WTC11 (cell line): ENCODE results near the gene LIPN. TPM values are rescaled to one million over a fixed set of nuclear protein-coding genes. Genes with fewer than 3 reads are reported as not detected.

Source experiments
- ATAC-seq: fragments of 200-7000 bp; cut with Tn5 transposase; 2 replicates; pipeline ENCODE4 v1.10.0; 2021; ENCODE audit warnings: mild to moderate bottlenecking, moderate library complexity
- CTCF ChIA-PET: fragments of 300-600 bp; sonication (Branson Sonifier 250); formaldehyde crosslinking; loops from one replicate; lab custom pipeline; 2021; ENCODE audit warnings: antibody characterized with exemption; lab: Charles Lee
- POLR2A ChIA-PET: fragments of 350-600 bp; sonication (Branson Sonifier 250); formaldehyde crosslinking; loops from one replicate; lab custom pipeline; 2021; ENCODE audit warnings: antibody characterized with exemption; lab: Charles Lee
- DNase-seq: peaks from one replicate; pipeline ENCODE4 v3.0.0; 2021; ENCODE audit warnings: low spot score
- H3K27ac Mint-ChIP-seq: 2 replicates; pipeline ENCODE4 v1.8.0; 2021; ENCODE audit warnings: mixed read lengths
- H3K27me3 Mint-ChIP-seq: 2 replicates; pipeline ENCODE4 v1.8.0; 2021; ENCODE audit warnings: low read depth, mild to moderate bottlenecking, moderate library complexity, mixed read lengths
- H3K36me3 Mint-ChIP-seq: 2 replicates; pipeline ENCODE4 v1.8.0; 2021; ENCODE audit warnings: mixed read lengths
- H3K4me1 Mint-ChIP-seq: 2 replicates; pipeline ENCODE4 v1.8.0; 2022; ENCODE audit warnings: mixed read lengths
- H3K4me3 Mint-ChIP-seq: 2 replicates; pipeline ENCODE4 v1.8.0; 2021; ENCODE audit warnings: mild to moderate bottlenecking, moderate library complexity, mixed read lengths
- H3K9me3 Mint-ChIP-seq: 2 replicates; pipeline ENCODE4 v1.8.0; 2021; ENCODE audit warnings: mixed read lengths
- ATF1 ChIP-seq: sonication (generic); formaldehyde crosslinking; IDR thresholded peaks from 2 replicates; pipeline ENCODE4 v1.8.1; 2023; ENCODE audit warnings: mild to moderate bottlenecking, moderate library complexity, missing genetic modification reagents
- CREB1 ChIP-seq: sonication (generic); formaldehyde crosslinking; IDR thresholded peaks from 2 replicates; pipeline ENCODE4 v1.8.0; 2023; ENCODE audit warnings: mild to moderate bottlenecking, missing genetic modification reagents
- ELF4 ChIP-seq: sonication (generic); formaldehyde crosslinking; IDR thresholded peaks from 2 replicates; pipeline ENCODE4 v1.8.1; 2022; ENCODE audit warnings: low read depth, mild to moderate bottlenecking, moderate library complexity, missing genetic modification reagents
- FOXJ3 ChIP-seq: sonication (generic); formaldehyde crosslinking; IDR thresholded peaks from 2 replicates; pipeline ENCODE4 v1.9.0; 2021; ENCODE audit warnings: missing genetic modification reagents, mild to moderate bottlenecking, borderline replicate concordance
- FOXP1 ChIP-seq: sonication (generic); formaldehyde crosslinking; IDR thresholded peaks from 2 replicates; pipeline ENCODE4 v1.8.0; 2022; ENCODE audit warnings: missing genetic modification reagents, mild to moderate bottlenecking, moderate library complexity, borderline replicate concordance
- HMGA2 ChIP-seq: fragments of 250-450 bp; sonication (Bioruptor Pico); IDR thresholded peaks from 2 replicates; pipeline ENCODE4 v1.4.0; 2021; ENCODE audit warnings: mild to moderate bottlenecking, moderate library complexity
- NFE2L1 ChIP-seq: sonication (generic); formaldehyde crosslinking; IDR thresholded peaks from 2 replicates; pipeline ENCODE4 v1.8.1; 2023; ENCODE audit warnings: missing genetic modification reagents
- NR1H2 ChIP-seq: sonication (generic); formaldehyde crosslinking; IDR thresholded peaks from 2 replicates; pipeline ENCODE4 v1.9.0; 2021; ENCODE audit warnings: mild to moderate bottlenecking, moderate library complexity, missing genetic modification reagents
- SMAD4 ChIP-seq: sonication (generic); formaldehyde crosslinking; IDR thresholded peaks from 2 replicates; pipeline ENCODE4 v1.8.0; 2022; ENCODE audit warnings: mild to moderate bottlenecking, missing genetic modification reagents
- SP1 ChIP-seq: sonication (generic); formaldehyde crosslinking; conservative IDR thresholded peaks from 2 replicates; pipeline ENCODE4 v1.8.1; 2022; ENCODE audit warnings: missing genetic modification reagents
- ZMAT4 ChIP-seq: fragments of 250-450 bp; sonication (Bioruptor Pico); IDR thresholded peaks from 2 replicates; pipeline ENCODE4 v1.9.0; 2021; ENCODE audit warnings: mild to moderate bottlenecking
- ZNF121 ChIP-seq: sonication (generic); formaldehyde crosslinking; IDR thresholded peaks from 2 replicates; pipeline ENCODE4 v1.8.0; 2023; ENCODE audit warnings: missing genetic modification reagents
- ZNF416 ChIP-seq: fragments of 250-450 bp; sonication (Bioruptor Pico); IDR thresholded peaks from 2 replicates; pipeline ENCODE4 v1.9.0; 2021; ENCODE audit warnings: mild to moderate bottlenecking, inconsistent platforms
- total RNA-seq: library from RNA; stranded (reverse); gene quantifications from 3 replicates; pipeline ENCODE4 v1.2.3, GENCODE V29; 2021
- TF ChIP-seq, protein P1 (sequence below): sonication (generic); formaldehyde crosslinking; IDR thresholded peaks from 2 replicates; pipeline ENCODE4 v1.8.0; 2023; ENCODE audit warnings: mild to moderate bottlenecking, missing genetic modification reagents
- TF ChIP-seq, protein P2 (sequence below): fragments of 250-450 bp; sonication (Bioruptor Pico); conservative IDR thresholded peaks from 2 replicates; pipeline ENCODE4 v1.9.0; 2021; ENCODE audit warnings: mild to moderate bottlenecking
- TF ChIP-seq, protein P3 (sequence below): sonication (generic); formaldehyde crosslinking; IDR thresholded peaks from 2 replicates; pipeline ENCODE4 v1.8.1; 2023; ENCODE audit warnings: mild to moderate bottlenecking, missing genetic modification reagents
- TF ChIP-seq, protein P4 (sequence below): sonication (generic); formaldehyde crosslinking; IDR thresholded peaks from 2 replicates; pipeline ENCODE4 v1.8.1; 2023; ENCODE audit warnings: mild to moderate bottlenecking, missing genetic modification reagents, moderate library complexity
- TF ChIP-seq, protein P5 (sequence below): sonication (generic); formaldehyde crosslinking; IDR thresholded peaks from 2 replicates; pipeline ENCODE4 v1.8.0; 2023; ENCODE audit warnings: missing genetic modification reagents, mild to moderate bottlenecking, borderline replicate concordance
- TF ChIP-seq, protein P6 (sequence below): sonication (generic); formaldehyde crosslinking; IDR thresholded peaks from 2 replicates; pipeline ENCODE4 v1.8.0; 2022; ENCODE audit warnings: mild to moderate bottlenecking, missing genetic modification reagents

LIPN gene
- total RNA-seq, 1 experiment from 2014 or later, result not detected

GRCh38 chr10:88793712-88794299 lies 34.0 kb downstream of the LIPN start:
- ATAC-seq, result no peak
- POLR2A ChIA-PET, result no interaction called here
- Mint-ChIP-seq H3K4me3 (no peak overlapping the region), H3K27me3 (peaks cover 5% of the 10 kb centered on the region; the same call in 1 of the 2 replicates), H3K27ac (no peak overlapping the region), H3K9me3 (0 out of 2 replicates have a peak, but pooled peaks cover 4% of the 10 kb centered on the region), H3K4me1 (peaks cover 6% of the 10 kb centered on the region; the same call in 1 of the 2 replicates)
- TF ChIP-seq ELF4 (CRISPR knock-in tag) (no peak), ATF1 (CRISPR knock-in tag) (no peak), HMGA2 (no peak), FOXJ3 (CRISPR knock-in tag) (no peak), NFE2L1 (CRISPR knock-in tag) (no peak), FOXP1 (CRISPR knock-in tag) (no peak), SMAD4 (CRISPR knock-in tag) (no peak), CREB1 (CRISPR knock-in tag) (no peak), ZNF416 (no peak), ZMAT4 (CRISPR knock-in tag) (no peak), NR1H2 (no peak), SP1 (no peak), ZNF121 (CRISPR knock-in tag) (no peak)
- TF ChIP-seq, protein P1, sequence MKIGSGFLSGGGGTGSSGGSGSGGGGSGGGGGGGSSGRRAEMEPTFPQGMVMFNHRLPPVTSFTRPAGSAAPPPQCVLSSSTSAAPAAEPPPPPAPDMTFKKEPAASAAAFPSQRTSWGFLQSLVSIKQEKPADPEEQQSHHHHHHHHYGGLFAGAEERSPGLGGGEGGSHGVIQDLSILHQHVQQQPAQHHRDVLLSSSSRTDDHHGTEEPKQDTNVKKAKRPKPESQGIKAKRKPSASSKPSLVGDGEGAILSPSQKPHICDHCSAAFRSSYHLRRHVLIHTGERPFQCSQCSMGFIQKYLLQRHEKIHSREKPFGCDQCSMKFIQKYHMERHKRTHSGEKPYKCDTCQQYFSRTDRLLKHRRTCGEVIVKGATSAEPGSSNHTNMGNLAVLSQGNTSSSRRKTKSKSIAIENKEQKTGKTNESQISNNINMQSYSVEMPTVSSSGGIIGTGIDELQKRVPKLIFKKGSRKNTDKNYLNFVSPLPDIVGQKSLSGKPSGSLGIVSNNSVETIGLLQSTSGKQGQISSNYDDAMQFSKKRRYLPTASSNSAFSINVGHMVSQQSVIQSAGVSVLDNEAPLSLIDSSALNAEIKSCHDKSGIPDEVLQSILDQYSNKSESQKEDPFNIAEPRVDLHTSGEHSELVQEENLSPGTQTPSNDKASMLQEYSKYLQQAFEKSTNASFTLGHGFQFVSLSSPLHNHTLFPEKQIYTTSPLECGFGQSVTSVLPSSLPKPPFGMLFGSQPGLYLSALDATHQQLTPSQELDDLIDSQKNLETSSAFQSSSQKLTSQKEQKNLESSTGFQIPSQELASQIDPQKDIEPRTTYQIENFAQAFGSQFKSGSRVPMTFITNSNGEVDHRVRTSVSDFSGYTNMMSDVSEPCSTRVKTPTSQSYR (CRISPR knock-in tag), result no peak
- TF ChIP-seq, protein P2, sequence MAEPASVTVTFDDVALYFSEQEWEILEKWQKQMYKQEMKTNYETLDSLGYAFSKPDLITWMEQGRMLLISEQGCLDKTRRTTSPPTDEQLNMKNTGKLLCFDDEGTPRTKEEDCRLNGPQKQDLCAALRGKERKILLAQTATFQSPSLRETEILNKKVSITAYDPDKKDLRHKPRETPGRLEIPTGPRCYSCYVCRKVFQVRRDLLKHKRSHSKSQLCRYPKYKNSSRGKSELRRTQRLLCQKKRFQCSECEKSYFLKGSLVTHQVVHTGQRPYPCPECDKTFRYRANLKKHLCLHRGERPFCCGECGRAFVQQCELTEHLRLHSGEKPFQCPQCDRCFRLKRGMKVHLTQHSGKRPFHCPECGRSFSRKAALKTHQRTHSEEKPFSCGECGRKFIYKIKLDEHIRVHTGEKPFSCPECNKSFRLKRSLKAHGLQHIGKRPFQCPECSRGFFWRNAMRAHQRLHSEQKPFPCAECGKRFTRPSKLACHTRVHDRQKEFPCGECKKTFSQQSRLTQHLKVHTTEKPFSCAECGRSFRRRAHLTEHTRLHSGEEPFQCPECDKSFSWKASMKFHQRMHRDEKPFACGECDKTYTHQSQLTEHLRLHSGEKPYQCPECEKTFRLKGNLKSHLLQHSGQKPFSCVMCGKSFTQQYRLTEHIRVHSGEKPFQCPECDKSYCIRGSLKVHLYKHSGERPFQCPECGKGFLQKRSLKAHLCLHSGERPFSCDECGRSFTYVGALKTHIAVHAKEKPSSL, result no peak
- TF ChIP-seq, protein P3, sequence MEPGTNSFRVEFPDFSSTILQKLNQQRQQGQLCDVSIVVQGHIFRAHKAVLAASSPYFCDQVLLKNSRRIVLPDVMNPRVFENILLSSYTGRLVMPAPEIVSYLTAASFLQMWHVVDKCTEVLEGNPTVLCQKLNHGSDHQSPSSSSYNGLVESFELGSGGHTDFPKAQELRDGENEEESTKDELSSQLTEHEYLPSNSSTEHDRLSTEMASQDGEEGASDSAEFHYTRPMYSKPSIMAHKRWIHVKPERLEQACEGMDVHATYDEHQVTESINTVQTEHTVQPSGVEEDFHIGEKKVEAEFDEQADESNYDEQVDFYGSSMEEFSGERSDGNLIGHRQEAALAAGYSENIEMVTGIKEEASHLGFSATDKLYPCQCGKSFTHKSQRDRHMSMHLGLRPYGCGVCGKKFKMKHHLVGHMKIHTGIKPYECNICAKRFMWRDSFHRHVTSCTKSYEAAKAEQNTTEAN (CRISPR knock-in tag), result no peak
- TF ChIP-seq, protein P4, sequence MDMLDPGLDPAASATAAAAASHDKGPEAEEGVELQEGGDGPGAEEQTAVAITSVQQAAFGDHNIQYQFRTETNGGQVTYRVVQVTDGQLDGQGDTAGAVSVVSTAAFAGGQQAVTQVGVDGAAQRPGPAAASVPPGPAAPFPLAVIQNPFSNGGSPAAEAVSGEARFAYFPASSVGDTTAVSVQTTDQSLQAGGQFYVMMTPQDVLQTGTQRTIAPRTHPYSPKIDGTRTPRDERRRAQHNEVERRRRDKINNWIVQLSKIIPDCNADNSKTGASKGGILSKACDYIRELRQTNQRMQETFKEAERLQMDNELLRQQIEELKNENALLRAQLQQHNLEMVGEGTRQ, result no peak
- TF ChIP-seq, protein P5, sequence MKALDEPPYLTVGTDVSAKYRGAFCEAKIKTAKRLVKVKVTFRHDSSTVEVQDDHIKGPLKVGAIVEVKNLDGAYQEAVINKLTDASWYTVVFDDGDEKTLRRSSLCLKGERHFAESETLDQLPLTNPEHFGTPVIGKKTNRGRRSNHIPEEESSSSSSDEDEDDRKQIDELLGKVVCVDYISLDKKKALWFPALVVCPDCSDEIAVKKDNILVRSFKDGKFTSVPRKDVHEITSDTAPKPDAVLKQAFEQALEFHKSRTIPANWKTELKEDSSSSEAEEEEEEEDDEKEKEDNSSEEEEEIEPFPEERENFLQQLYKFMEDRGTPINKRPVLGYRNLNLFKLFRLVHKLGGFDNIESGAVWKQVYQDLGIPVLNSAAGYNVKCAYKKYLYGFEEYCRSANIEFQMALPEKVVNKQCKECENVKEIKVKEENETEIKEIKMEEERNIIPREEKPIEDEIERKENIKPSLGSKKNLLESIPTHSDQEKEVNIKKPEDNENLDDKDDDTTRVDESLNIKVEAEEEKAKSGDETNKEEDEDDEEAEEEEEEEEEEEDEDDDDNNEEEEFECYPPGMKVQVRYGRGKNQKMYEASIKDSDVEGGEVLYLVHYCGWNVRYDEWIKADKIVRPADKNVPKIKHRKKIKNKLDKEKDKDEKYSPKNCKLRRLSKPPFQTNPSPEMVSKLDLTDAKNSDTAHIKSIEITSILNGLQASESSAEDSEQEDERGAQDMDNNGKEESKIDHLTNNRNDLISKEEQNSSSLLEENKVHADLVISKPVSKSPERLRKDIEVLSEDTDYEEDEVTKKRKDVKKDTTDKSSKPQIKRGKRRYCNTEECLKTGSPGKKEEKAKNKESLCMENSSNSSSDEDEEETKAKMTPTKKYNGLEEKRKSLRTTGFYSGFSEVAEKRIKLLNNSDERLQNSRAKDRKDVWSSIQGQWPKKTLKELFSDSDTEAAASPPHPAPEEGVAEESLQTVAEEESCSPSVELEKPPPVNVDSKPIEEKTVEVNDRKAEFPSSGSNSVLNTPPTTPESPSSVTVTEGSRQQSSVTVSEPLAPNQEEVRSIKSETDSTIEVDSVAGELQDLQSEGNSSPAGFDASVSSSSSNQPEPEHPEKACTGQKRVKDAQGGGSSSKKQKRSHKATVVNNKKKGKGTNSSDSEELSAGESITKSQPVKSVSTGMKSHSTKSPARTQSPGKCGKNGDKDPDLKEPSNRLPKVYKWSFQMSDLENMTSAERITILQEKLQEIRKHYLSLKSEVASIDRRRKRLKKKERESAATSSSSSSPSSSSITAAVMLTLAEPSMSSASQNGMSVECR, result no peak
- TF ChIP-seq, protein P6, sequence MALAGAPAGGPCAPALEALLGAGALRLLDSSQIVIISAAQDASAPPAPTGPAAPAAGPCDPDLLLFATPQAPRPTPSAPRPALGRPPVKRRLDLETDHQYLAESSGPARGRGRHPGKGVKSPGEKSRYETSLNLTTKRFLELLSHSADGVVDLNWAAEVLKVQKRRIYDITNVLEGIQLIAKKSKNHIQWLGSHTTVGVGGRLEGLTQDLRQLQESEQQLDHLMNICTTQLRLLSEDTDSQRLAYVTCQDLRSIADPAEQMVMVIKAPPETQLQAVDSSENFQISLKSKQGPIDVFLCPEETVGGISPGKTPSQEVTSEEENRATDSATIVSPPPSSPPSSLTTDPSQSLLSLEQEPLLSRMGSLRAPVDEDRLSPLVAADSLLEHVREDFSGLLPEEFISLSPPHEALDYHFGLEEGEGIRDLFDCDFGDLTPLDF, result no peak
- TF ChIP-seq, all 79 proteins: peak for 0
- DNase-seq, result no peak
- CTCF ChIA-PET, result interaction anchor here (1.0 to 3.4 kb wide), 3 partner anchors 66 to 211 kb away, joined by 3 to 18 read pairs (median 4); partner anchors contain the start of gene RNLS
- no peaks in the 10 kb centered on the region for H3K36me3 Mint-ChIP-seq
